T-helper 17 cell (primary cell): Measurements from ENCODE around the gene TWSG1. TPM values are rescaled to one million over a fixed set of nuclear protein-coding genes. Genes with fewer than 3 reads are reported as not detected.
"Not testable (repeated sequence)": the region's sequence is repeated elsewhere in the genome, so short reads cannot be mapped to it uniquely, and the experiment has no call there.

Source experiments
- ATAC-seq: fragments of 150-1000 bp; cut with Tn5 transposase; 2 replicates; pipeline ENCODE4 v1.10.0; 2021; ENCODE audit warnings: mild to moderate bottlenecking, moderate library complexity
- DNase-seq, 3 donors: peaks; one replicate each; pipeline versions ENCODE4 v3.0.0 to v3.0.0-alpha.2; 2020 to 2021
- H3K9me3 ChIP-seq: one replicate; pipeline ENCODE4 v1.7.0; 2013; ENCODE audit warnings: low read length, mild to moderate bottlenecking; ENCODE audit not compliant: control insufficient read depth, poor library complexity, severe bottlenecking
- H3K27ac Mint-ChIP-seq: one replicate; pipeline ENCODE4 v1.8.0; 2022; ENCODE audit warnings: mild to moderate bottlenecking, moderate library complexity, mixed read lengths
- H3K27me3 Mint-ChIP-seq: one replicate; pipeline ENCODE4 v1.8.0; 2022; ENCODE audit warnings: mixed read lengths
- H3K36me3 Mint-ChIP-seq: one replicate; pipeline ENCODE4 v1.8.0; 2022; ENCODE audit warnings: low read depth, mixed read lengths
- H3K4me1 Mint-ChIP-seq: one replicate; pipeline ENCODE4 v1.8.0; 2022; ENCODE audit warnings: mild to moderate bottlenecking, mixed read lengths
- H3K4me3 Mint-ChIP-seq: one replicate; pipeline ENCODE4 v1.8.0; 2022; ENCODE audit warnings: mild to moderate bottlenecking, moderate library complexity, mixed read lengths
- total RNA-seq, 4 donors: library from RNA in 2 of 4; stranded (reverse) in 2 of 4; gene quantifications; one replicate each; pipeline ENCODE4 v1.2.3 and lab custom pipeline; 2022 to 2026

Gene TWSG1
- total RNA-seq, 2 donors from 2014 or later = 1.7 to 6.1 TPM

DNA sequence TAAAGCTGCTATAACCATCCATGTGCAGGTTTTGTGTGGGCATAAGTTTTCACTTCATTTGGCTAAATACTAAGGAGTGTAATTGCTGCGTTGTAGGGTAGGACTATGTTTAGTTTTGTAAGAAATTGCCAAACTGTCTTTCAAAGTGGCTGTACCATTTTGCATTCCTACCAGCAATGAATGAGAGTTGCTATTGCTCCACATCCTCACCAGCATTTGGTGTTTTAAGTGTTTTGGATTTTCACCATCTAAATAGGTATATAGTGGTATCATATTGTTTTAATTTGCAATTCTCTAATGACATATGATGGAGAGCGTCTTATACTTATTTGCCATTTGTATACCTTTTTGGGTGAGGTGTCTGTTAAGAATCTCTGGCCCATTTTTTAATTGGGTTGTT, 12.2 kb downstream of the TWSG1 start:
- Mint-ChIP-seq H3K27me3 (no peaks in the 10 kb centered on the region), H3K27ac (no peak overlapping the region), H3K4me1 (no peaks in the 10 kb centered on the region), H3K4me3 (no peak overlapping the region), H3K36me3 (no peaks in the 10 kb centered on the region)
- H3K9me3 ChIP-seq = no peaks in the 10 kb centered on the region
- DNase-seq = no peak
- ATAC-seq = no peak

DNA sequence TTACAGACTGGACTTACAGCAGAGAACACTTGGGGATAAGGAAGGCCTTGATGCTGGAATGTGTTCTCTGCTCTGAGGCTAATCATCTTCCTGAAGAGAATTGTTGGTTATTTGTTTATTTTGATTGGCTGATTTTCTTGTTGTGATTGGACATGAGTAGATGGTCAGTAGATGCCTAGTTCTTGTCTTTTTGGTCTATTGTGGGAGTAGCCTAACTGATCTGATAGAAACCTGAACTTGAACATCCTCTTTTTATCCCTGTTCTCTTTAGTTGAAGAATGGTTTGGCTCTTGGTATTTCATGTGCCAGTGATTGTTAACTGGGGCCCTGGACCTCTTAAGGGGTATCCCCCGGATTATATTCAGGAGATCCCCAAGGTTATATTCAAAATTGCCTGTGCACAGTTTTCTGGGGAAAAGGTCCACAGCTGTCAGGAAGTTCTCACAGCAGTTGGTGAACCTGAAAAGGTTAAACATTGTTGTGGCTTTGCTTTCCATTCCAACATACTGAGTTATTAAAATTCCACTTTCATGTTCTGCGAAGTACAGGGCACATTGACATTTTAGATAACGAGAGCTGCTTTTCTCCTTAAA, 13.6 kb downstream of the TWSG1 start:
- no peaks in the 10 kb centered on the region for H3K9me3 ChIP-seq
- Mint-ChIP-seq H3K36me3 (no peaks in the 10 kb centered on the region), H3K4me1 (no peaks in the 10 kb centered on the region), H3K27ac (no peak overlapping the region), H3K4me3 (no peak overlapping the region), H3K27me3 (no peaks in the 10 kb centered on the region)
- ATAC-seq (no peak), DNase-seq (no peak)

DNA sequence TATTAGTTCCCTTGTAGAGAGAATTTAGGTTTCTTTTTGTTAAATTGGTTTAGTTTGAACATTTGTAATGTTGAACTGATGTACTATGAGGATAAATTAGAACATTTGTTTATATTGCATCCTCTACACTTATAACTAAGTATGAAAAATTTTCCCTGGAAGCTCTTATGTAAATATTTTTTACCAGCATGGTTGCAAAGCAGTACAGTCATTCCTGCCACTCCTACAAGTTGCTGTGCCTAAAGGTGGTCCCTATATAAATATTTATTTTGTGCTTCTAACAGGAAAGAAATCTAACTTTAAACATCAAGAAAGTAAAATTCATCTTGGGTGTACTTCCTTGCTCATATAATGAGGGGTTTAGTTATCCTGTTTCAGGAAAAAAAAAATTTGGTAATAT, 14.2 kb downstream of the TWSG1 start:
- H3K9me3 ChIP-seq = no peaks in the 10 kb centered on the region
- ATAC-seq = no peak
- no peak for DNase-seq
- Mint-ChIP-seq H3K4me1 (no peaks in the 10 kb centered on the region), H3K4me3 (no peak overlapping the region), H3K27ac (no peak overlapping the region), H3K27me3 (no peaks in the 10 kb centered on the region), H3K36me3 (no peaks in the 10 kb centered on the region)

DNA sequence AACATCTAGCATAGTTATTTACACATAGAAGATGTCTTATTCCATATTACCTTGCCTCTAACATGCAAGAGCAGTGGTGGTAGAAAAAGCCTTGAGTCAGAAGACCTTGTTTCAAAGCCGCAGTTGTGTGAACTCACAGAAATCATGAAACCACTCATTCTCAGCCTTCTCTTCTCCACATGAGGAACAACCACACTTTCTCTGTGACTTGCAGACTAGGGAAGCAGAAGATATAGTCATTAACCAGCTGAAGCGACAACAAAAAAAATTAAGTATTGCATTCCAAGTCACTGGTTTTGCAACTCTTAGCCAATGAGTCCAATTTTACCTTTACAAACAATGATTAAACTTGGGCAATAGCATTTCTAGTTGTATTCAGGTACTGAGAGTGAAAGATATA, 19.0 kb downstream of the TWSG1 start:
- no peaks in the 10 kb centered on the region for H3K9me3 ChIP-seq
- no peak overlapping the region for H3K27ac Mint-ChIP-seq
- ATAC-seq (no peak), DNase-seq (no peak)
- H3K27me3 Mint-ChIP-seq = no peaks in the 10 kb centered on the region
- H3K4me1 Mint-ChIP-seq = no peaks in the 10 kb centered on the region
- H3K36me3 Mint-ChIP-seq = no peaks in the 10 kb centered on the region
- no peak overlapping the region for H3K4me3 Mint-ChIP-seq

DNA sequence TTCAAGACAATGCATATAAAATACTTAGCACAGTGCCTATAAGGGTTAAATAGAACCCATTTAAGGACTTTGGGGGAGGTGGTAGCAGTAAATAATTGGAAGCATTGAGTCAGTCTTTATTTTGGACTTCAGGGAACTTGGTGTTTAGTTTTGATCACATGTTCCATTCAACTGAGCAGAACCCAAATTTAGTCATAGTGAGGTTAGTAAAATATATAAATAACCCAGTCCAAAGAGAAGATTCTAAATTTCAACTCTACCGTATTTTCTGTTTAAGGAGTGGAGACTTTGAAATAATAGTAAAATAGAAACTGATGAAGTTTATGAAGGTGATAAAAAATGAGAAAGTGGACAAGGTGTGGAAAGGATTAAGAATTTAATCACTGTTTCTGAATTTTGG, 19.7 kb downstream of the TWSG1 start:
- no peak overlapping the region for H3K4me3 Mint-ChIP-seq
- H3K27ac Mint-ChIP-seq = no peak overlapping the region
- no peaks in the 10 kb centered on the region for H3K4me1 Mint-ChIP-seq
- no peaks in the 10 kb centered on the region for H3K9me3 ChIP-seq
- ATAC-seq (no peak), DNase-seq (no peak)
- H3K27me3 Mint-ChIP-seq = no peaks in the 10 kb centered on the region
- H3K36me3 Mint-ChIP-seq = no peaks in the 10 kb centered on the region

DNA sequence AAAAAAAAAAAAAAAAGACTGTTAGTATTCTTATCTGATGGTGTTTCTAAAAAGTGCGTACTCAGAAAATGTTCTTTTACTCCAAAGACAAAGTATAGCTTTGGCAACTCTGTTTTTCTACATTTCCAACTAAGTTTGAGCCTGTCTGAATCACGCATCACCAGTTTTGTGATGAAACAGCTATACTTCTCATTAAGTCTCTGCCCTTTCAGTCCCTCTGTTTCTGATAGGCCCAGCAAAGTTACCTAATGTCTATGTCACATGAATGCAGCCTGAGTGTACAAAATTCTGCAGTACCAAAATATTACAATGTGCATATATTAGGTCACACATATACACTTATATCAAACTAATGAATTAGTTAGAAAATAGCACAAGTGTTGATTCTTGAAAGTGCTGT, 22.4 kb downstream of the TWSG1 start:
- ATAC-seq = no peak
- no peak for DNase-seq
- H3K4me1 Mint-ChIP-seq = no peaks in the 10 kb centered on the region
- no peak overlapping the region for H3K4me3 Mint-ChIP-seq
- no peaks in the 10 kb centered on the region for H3K27me3 Mint-ChIP-seq
- no peaks in the 10 kb centered on the region for H3K9me3 ChIP-seq
- H3K36me3 Mint-ChIP-seq = peaks cover 2% of the 10 kb centered on the region
- H3K27ac Mint-ChIP-seq = no peak overlapping the region

DNA sequence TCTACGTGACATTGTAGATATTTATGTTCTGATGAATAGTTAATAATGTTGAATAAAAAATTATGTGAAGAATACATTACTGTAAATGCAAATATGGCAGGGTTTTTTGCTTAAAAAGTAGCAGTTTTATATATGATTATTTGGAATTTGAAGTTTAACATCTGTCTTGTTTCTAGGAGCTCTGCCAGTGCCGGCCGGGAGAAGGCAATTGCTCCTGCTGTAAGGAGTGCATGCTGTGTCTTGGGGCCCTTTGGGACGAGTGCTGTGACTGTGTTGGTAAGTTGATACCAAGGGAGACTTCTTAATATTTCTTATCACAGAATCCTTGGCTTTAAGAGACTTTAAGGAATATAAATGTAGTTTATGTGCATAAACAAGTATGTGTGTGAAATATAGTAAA, 25.2 kb downstream of the TWSG1 start:
- DNase-seq (no peak), ATAC-seq (no peak)
- H3K27ac Mint-ChIP-seq = no peak overlapping the region
- H3K36me3 Mint-ChIP-seq = peaks cover 2% of the 10 kb centered on the region
- no peaks in the 10 kb centered on the region for H3K9me3 ChIP-seq
- no peaks in the 10 kb centered on the region for H3K4me1 Mint-ChIP-seq
- H3K4me3 Mint-ChIP-seq = no peak overlapping the region
- no peaks in the 10 kb centered on the region for H3K27me3 Mint-ChIP-seq

DNA sequence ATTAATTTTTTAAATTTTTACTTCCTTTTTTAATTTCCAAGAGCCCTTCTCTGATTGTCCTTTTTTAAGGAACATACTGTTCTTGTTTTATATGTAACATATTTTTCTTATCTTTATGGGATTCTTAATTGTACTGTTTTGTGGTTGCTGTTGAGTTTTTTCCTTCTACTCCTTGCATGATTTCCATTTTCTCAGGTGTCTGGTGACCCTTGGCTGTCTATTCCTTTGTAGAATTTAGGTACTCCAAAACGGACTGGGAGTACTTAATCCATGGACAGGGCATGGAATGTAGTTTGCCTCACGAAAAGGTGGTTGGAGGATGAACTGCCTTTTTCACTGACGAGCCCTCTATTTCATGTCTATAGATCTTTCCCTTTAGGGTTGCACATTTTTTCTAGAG, 26.6 kb downstream of the TWSG1 start:
- Mint-ChIP-seq H3K4me1 (no peaks in the 10 kb centered on the region), H3K36me3 (peaks cover 2% of the 10 kb centered on the region), H3K27ac (no peak overlapping the region), H3K27me3 (no peaks in the 10 kb centered on the region), H3K4me3 (no peak overlapping the region)
- ATAC-seq (no peak), DNase-seq (no peak)
- H3K9me3 ChIP-seq = no peaks in the 10 kb centered on the region

DNA sequence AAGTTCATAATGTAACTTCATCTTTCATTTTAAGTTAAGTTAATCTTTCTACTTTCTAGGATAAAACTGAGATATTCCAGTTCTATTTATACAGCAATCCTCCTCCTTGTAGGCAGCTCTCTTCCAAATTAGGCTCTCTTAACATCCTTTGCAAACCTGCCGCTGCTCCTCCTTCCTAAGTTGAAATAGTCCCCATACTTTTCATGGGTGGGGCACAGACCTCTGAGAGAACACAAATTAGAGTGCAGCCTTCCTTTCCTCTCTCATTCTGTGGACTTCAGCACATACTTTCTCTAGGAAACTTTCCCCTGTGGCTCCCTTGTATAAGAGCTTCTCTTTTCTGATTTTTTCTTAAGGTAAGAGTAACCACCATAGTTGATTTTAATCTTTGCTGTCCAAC, 28.3 kb downstream of the TWSG1 start:
- H3K4me3 Mint-ChIP-seq = no peak overlapping the region
- DNase-seq (no peak), ATAC-seq (no peak)
- no peak overlapping the region for H3K27ac Mint-ChIP-seq
- H3K4me1 Mint-ChIP-seq = no peaks in the 10 kb centered on the region
- peaks cover 2% of the 10 kb centered on the region for H3K36me3 Mint-ChIP-seq
- no peaks in the 10 kb centered on the region for H3K27me3 Mint-ChIP-seq
- no peaks in the 10 kb centered on the region for H3K9me3 ChIP-seq

DNA sequence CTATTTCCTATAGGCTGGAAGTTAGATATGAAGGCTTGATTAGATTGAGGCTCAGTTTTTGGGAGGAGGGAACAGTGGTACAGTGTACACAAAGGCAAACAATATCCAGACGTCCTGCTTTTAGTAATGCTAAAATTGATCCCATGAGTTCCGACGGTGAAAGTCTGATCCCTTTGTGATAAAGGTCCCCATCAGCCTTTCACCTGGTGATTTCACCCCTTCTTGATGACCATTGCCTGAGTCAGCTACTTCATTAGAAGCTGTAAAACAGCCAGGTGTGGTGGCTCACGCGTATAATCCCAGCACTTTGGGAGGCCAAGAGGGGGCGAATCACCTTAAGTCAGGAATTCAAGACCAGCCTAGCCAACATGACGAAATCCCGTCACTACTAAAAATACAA, 29.7 kb downstream of the TWSG1 start:
- ATAC-seq (no peak), DNase-seq (no peak)
- Mint-ChIP-seq H3K27me3 (no peaks in the 10 kb centered on the region), H3K27ac (no peak overlapping the region), H3K36me3 (peaks cover 2% of the 10 kb centered on the region), H3K4me3 (no peak overlapping the region), H3K4me1 (no peaks in the 10 kb centered on the region)
- H3K9me3 ChIP-seq = no peaks in the 10 kb centered on the region

DNA sequence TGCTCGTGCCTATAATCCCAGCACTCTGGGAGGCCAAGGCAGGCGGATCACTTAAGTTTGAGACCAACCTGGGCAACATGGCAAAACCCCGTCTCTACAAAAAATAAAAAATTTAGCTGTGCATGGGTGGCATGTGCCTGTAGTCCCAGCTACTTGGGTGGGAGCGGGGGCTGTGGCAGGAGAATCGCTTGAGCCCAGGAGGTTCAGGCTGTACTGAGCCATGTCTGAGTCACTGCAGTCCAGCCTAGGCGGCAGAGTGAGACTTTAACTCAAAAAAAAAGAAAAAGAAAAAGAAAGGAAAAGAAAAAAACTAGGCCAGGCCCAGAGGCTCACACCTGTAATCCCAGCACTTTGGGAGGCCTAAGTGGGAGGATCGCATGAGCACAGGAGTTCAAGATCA, 30.8 kb downstream of the TWSG1 start:
- H3K9me3 ChIP-seq = no peaks in the 10 kb centered on the region
- Mint-ChIP-seq H3K4me1 (no peaks in the 10 kb centered on the region), H3K27ac (no peak overlapping the region), H3K36me3 (peaks cover 2% of the 10 kb centered on the region), H3K27me3 (no peaks in the 10 kb centered on the region), H3K4me3 (no peak overlapping the region)
- no peak for DNase-seq
- no peak for ATAC-seq

DNA sequence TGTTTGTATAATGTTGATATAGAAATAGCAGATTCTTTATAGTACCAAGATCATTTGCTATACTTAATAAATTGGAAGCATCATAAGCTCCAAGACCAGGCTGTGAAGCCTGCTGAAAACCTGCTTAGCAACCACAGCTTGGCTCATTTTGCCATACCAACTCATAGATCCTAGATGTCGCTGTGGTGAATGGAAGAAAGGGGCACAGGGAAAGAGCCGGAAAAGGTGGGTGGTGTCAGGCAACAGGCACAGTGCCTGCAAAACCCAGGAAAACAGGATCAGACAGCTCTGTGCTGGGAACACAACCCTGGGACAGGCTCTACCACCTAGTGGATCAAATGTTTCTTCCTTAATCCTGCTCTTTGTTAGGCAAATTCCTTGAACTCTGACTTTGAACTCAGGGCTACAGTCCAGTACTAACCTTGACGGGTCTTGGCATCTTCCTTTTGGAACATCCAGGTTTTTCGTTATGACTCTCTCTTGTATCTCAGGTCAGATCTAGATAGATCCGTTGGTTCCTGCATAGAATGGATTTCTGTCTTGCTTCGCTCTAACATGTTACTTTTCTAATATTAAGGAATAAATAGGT, 31.6 kb downstream of the TWSG1 start:
- Mint-ChIP-seq H3K36me3 (peaks cover 2% of the 10 kb centered on the region), H3K4me1 (no peaks in the 10 kb centered on the region), H3K4me3 (no peak overlapping the region), H3K27ac (no peak overlapping the region), H3K27me3 (no peaks in the 10 kb centered on the region)
- no peaks in the 10 kb centered on the region for H3K9me3 ChIP-seq
- DNase-seq (no peak), ATAC-seq (no peak)

DNA sequence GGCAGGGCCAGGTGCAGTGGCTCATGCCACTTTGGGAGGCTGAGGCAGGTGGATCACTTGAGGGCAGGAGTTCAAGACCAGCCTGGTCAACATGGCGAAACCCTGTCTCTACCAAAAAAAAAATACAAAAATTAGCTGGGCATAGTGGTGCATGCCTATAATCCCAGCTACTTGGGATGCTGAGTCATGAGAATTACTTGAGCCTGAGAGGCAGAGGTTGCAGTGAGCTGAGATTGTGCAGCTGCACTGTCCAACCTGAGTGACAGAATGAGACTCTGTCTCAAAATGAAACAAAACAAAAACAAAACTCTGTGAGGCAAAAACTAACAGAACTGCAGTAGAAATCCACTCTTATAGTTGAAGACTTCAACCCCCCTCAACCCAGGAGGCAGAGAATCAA, 38.7 kb downstream of the TWSG1 start:
- DNase-seq, ATAC-seq, H3K4me1 Mint-ChIP-seq, H3K36me3 Mint-ChIP-seq, H3K27me3 Mint-ChIP-seq, H3K4me3 Mint-ChIP-seq, H3K9me3 ChIP-seq, H3K27ac Mint-ChIP-seq: not testable (repeated sequence)

DNA sequence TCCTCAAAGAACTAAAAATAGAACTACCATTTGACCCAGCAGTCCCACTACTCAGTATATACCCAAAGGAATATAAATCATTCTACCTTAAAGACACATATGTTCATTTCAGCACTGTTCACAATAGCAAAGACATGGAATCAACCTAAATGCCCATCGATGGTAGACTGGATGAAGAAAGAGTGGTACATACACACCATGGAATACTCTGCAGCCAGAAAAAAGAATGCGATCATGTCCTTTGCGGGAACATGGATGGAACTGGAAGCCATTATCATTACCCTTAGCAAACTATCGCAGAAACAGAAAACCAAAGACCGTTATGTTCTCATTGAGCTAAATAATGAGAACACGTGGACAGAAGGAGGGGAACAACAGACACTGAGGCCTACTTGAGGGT, 44.5 kb downstream of the TWSG1 start:
- no peak overlapping the region for H3K4me3 Mint-ChIP-seq
- no peak for DNase-seq
- no peaks in the 10 kb centered on the region for H3K27me3 Mint-ChIP-seq
- H3K36me3 Mint-ChIP-seq = peaks cover 5% of the 10 kb centered on the region
- no peaks in the 10 kb centered on the region for H3K9me3 ChIP-seq
- no peak overlapping the region for H3K27ac Mint-ChIP-seq
- no peaks in the 10 kb centered on the region for H3K4me1 Mint-ChIP-seq
- no peak for ATAC-seq
